Measurements from ENCODE around the gene UBE2K. TPM values are rescaled to one million over a fixed set of nuclear protein-coding genes. Genes with fewer than 3 reads are reported as not detected.
A peak's percentile ranks its signal among the peaks of the same experiment; 100 is the strongest.
"Not testable (repeated sequence)": the region's sequence is repeated elsewhere in the genome, so short reads cannot be mapped to it uniquely, and the experiment has no call there.

Gene UBE2K
- polyA plus RNA-seq, 1 donor = 43.5 TPM

- DNase-seq (ENCODE audit: low read depth) = no peak
These were observed 31.6 kb downstream of the UBE2K start for GRCh38 chr4:39729557-39729956.

- DNase-seq (ENCODE audit: low read depth) = no peak
These were observed 32.1 kb downstream of the UBE2K start for GRCh38 chr4:39730072-39730471.

- no peak for DNase-seq (ENCODE audit: low read depth)
These were observed 34.0 kb downstream of the UBE2K start for GRCh38 chr4:39731908-39732307.

GRCh38 chr4:39732728-39733127 lies 34.8 kb downstream of the UBE2K start:
- DNase-seq (ENCODE audit: low read depth) = no peak

GRCh38 chr4:39739591-39739990 lies 41.7 kb downstream of the UBE2K start:
- not testable (repeated sequence) for DNase-seq (ENCODE audit: low read depth)

GRCh38 chr4:39741401-39741800 lies 43.5 kb downstream of the UBE2K start:
- no peak for DNase-seq (ENCODE audit: low read depth)

- DNase-seq (ENCODE audit: low read depth) = no peak
These were observed 48.0 kb downstream of the UBE2K start for GRCh38 chr4:39745920-39746319.

- no peak for DNase-seq (ENCODE audit: low read depth)
These were observed 52.3 kb downstream of the UBE2K start for GRCh38 chr4:39750216-39750615.

- peak; percentile 4 for DNase-seq (ENCODE audit: low read depth)
These were observed 56.4 kb downstream of the UBE2K start for GRCh38 chr4:39754309-39754708.

- no peak for DNase-seq (ENCODE audit: low read depth)
These were observed 58.2 kb downstream of the UBE2K start for GRCh38 chr4:39756159-39756558.

- no peak for DNase-seq (ENCODE audit: low read depth)
These were observed 60.2 kb downstream of the UBE2K start for GRCh38 chr4:39758176-39758575.

- DNase-seq (ENCODE audit: low read depth) = no peak
These were observed 61.6 kb downstream of the UBE2K start for GRCh38 chr4:39759569-39759968.

GRCh38 chr4:39761005-39761667 lies 63.2 kb downstream of the UBE2K start:
- DNase-seq (ENCODE audit: low read depth) = no peak

GRCh38 chr4:39763714-39764572 lies 66.0 kb downstream of the UBE2K start:
- DNase-seq (ENCODE audit: low read depth) = no peak

- no peak for DNase-seq (ENCODE audit: low read depth)
These were observed 72.1 kb downstream of the UBE2K start for GRCh38 chr4:39770005-39770404.

GRCh38 chr4:39770471-39770870 lies 72.5 kb downstream of the UBE2K start:
- DNase-seq (ENCODE audit: low read depth) = no peak

GRCh38 chr4:39770969-39771724 lies 73.2 kb downstream of the UBE2K start:
- no peak for DNase-seq (ENCODE audit: low read depth)

- not testable (repeated sequence) for DNase-seq (ENCODE audit: low read depth)
These were observed 84.1 kb downstream of the UBE2K start for GRCh38 chr4:39781988-39782387.

- no peak for DNase-seq (ENCODE audit: low read depth)
These were observed 87.1 kb downstream of the UBE2K start for GRCh38 chr4:39785083-39785482.

- no peak for DNase-seq (ENCODE audit: low read depth)
These were observed 88.9 kb downstream of the UBE2K start for GRCh38 chr4:39786838-39787237.

- no peak for DNase-seq (ENCODE audit: low read depth)
These were observed 94.2 kb downstream of the UBE2K start for GRCh38 chr4:39792128-39792527.

GRCh38 chr4:39792529-39792928 lies 94.6 kb downstream of the UBE2K start:
- no peak for DNase-seq (ENCODE audit: low read depth)
